ENCODE results near the gene LUZP2. TPM values are rescaled to one million over a fixed set of nuclear protein-coding genes. Genes with fewer than 3 reads are reported as not detected.

Gene LUZP2
- total RNA-seq, 8 experiments from 2014 or later: 0.46 to 48.5 (median 9.8) TPM

- in situ Hi-C loops (cut with MboI; ENCODE audit: low pct_unique_long_range_greater_than_20kb in 2 of 9, low sequenced_read_pairs in 9 of 9, unreplicated experiment in 9 of 9): no loop called here
- Histone ChIP-seq H3K27ac (no peak overlapping the region), H3K4me3 (no peak overlapping the region), H3K4me1 (replicated peaks in 1 of 2) (no peaks in the 10 kb centered on the region)
- ATAC-seq (replicated peaks in 6 of 8): no peak
- 0 to 100% (median 45%) methylated on average over 1 to 2 of the region's 2 CpGs; no CpG with 5 or more reads in 1 of the 10 experiments for WGBS, 10 experiments
Observed at GRCh38 chr11:24828938-24829605, 332.2 kb downstream of the LUZP2 start.

GRCh38 chr11:24833573-24833972 is 336.7 kb downstream of the LUZP2 start:
- Histone ChIP-seq H3K27ac (no peak overlapping the region), H3K4me1 (replicated peaks in 1 of 2) (no peaks in the 10 kb centered on the region), H3K4me3 (no peak overlapping the region)
- no peak for ATAC-seq (replicated peaks in 6 of 8)
- in situ Hi-C loops (cut with MboI; ENCODE audit: low pct_unique_long_range_greater_than_20kb in 2 of 9, low sequenced_read_pairs in 9 of 9, unreplicated experiment in 9 of 9): no loop called here
- 33 to 92% (median 74%) methylated on average over 2 to 9 of the region's 9 CpGs; no CpG with 5 or more reads in 4 of the 10 experiments for WGBS, 10 experiments

GRCh38 chr11:24837112-24837511 is 340.3 kb downstream of the LUZP2 start:
- WGBS, 10 experiments: 0 to 89% (median 63%) methylated on average over 1 to 2 of the region's 2 CpGs; no CpG with 5 or more reads in 2 of the 10 experiments
- Histone ChIP-seq H3K4me1 (replicated peaks in 1 of 2) (no peaks in the 10 kb centered on the region), H3K4me3 (no peak overlapping the region), H3K27ac (no peak overlapping the region)
- ATAC-seq (replicated peaks in 6 of 8): peak in 1 of 8 experiments; percentile 52
- in situ Hi-C loops (cut with MboI; ENCODE audit: low pct_unique_long_range_greater_than_20kb in 2 of 9, low sequenced_read_pairs in 9 of 9, unreplicated experiment in 9 of 9): no loop called here

- ATAC-seq (replicated peaks in 6 of 8): no peak
- WGBS, 10 experiments: 23 to 100% (median 84%) methylated on average over 1 to 2 of the region's 2 CpGs; no CpG with 5 or more reads in 1 of the 10 experiments
- H3K4me1 ChIP-seq (replicated peaks in 1 of 2): no peaks in the 10 kb centered on the region
Observed at GRCh38 chr11:24842308-24842707, 345.5 kb downstream of the LUZP2 start.

GRCh38 chr11:24844406-24844805 is 347.6 kb downstream of the LUZP2 start:
- in situ Hi-C loops (cut with MboI; ENCODE audit: low pct_unique_long_range_greater_than_20kb in 2 of 9, low sequenced_read_pairs in 9 of 9, unreplicated experiment in 9 of 9): no loop called here
- no peak for ATAC-seq (replicated peaks in 6 of 8)
- WGBS, 10 experiments: 83 to 100% methylated on average over 1 of the region's 1 CpG; no CpG with 5 or more reads in 8 of the 10 experiments
- Histone ChIP-seq H3K27ac (no peak overlapping the region), H3K4me1 (replicated peaks in 1 of 2) (no peaks in the 10 kb centered on the region), H3K4me3 (no peak overlapping the region)

More at GRCh38 chr11:24842308-24842707, 345.5 kb downstream of the LUZP2 start:
- H3K4me3 ChIP-seq: no peak overlapping the region
- in situ Hi-C loops (cut with MboI; ENCODE audit: low pct_unique_long_range_greater_than_20kb in 2 of 9, low sequenced_read_pairs in 9 of 9, unreplicated experiment in 9 of 9): no loop called here
- no peak overlapping the region for H3K27ac ChIP-seq

- H3K4me1 ChIP-seq (replicated peaks in 1 of 2): no peaks in the 10 kb centered on the region
- H3K27ac ChIP-seq: no peak overlapping the region
- no peak for ATAC-seq (replicated peaks in 6 of 8)
- 0 to 100% (median 88%) methylated on average over 1 of the region's 1 CpG; no CpG with 5 or more reads in 4 of the 10 experiments for WGBS, 10 experiments
- in situ Hi-C loops (cut with MboI; ENCODE audit: low pct_unique_long_range_greater_than_20kb in 2 of 9, low sequenced_read_pairs in 9 of 9, unreplicated experiment in 9 of 9): no loop called here
- H3K4me3 ChIP-seq: no peak overlapping the region
Observed at GRCh38 chr11:24848857-24849256, 352.0 kb downstream of the LUZP2 start.

- Histone ChIP-seq H3K4me3 (no peak overlapping the region), H3K27ac (no peak overlapping the region), H3K4me1 (replicated peaks in 1 of 2) (peaks cover 0 to 3% of the 10 kb centered on the region in 2 donors)
- no peak for ATAC-seq (replicated peaks in 6 of 8)
- in situ Hi-C loops (cut with MboI; ENCODE audit: low pct_unique_long_range_greater_than_20kb in 2 of 9, low sequenced_read_pairs in 9 of 9, unreplicated experiment in 9 of 9): no loop called here
Observed at GRCh38 chr11:24855951-24856350, 359.1 kb downstream of the LUZP2 start.

GRCh38 chr11:24859801-24860300 is 363.0 kb downstream of the LUZP2 start:
- Histone ChIP-seq H3K4me1 (replicated peaks in 1 of 2) (peaks cover 0 to 3% of the 10 kb centered on the region in 2 donors), H3K4me3 (no peak overlapping the region), H3K27ac (no peak overlapping the region)
- WGBS, 10 experiments: 0 to 89% (median 64%) methylated on average over 1 to 6 of the region's 9 CpGs; no CpG with 5 or more reads in 6 of the 10 experiments
- ATAC-seq (replicated peaks in 6 of 8): no peak
- in situ Hi-C loops (cut with MboI; ENCODE audit: low pct_unique_long_range_greater_than_20kb in 2 of 9, low sequenced_read_pairs in 9 of 9, unreplicated experiment in 9 of 9): no loop called here

- 0 to 100% (median 77%) methylated on average over 1 to 4 of the region's 6 CpGs; no CpG with 5 or more reads in 4 of the 10 experiments for WGBS, 10 experiments
- H3K4me3 ChIP-seq: no peak overlapping the region
- in situ Hi-C loops (cut with MboI; ENCODE audit: low pct_unique_long_range_greater_than_20kb in 2 of 9, low sequenced_read_pairs in 9 of 9, unreplicated experiment in 9 of 9): no loop called here
- no peak overlapping the region for H3K27ac ChIP-seq
- no peak for ATAC-seq (replicated peaks in 6 of 8)
- H3K4me1 ChIP-seq (replicated peaks in 1 of 2): peaks cover 0 to 3% of the 10 kb centered on the region in 2 donors
Observed at GRCh38 chr11:24861440-24861839, 364.6 kb downstream of the LUZP2 start.

GRCh38 chr11:24866743-24867142 is 369.9 kb downstream of the LUZP2 start:
- no peak for ATAC-seq (replicated peaks in 6 of 8)
- Histone ChIP-seq H3K4me3 (no peak overlapping the region), H3K27ac (no peak overlapping the region), H3K4me1 (replicated peaks in 1 of 2) (no peaks in the 10 kb centered on the region)
- in situ Hi-C loops (cut with MboI; ENCODE audit: low pct_unique_long_range_greater_than_20kb in 2 of 9, low sequenced_read_pairs in 9 of 9, unreplicated experiment in 9 of 9): no loop called here
- 0 to 96% (median 78%) methylated on average over 1 to 4 of the region's 4 CpGs; no CpG with 5 or more reads in 1 of the 10 experiments for WGBS, 10 experiments

- 17 to 100% (median 69%) methylated on average over 1 of the region's 1 CpG; no CpG with 5 or more reads in 2 of the 10 experiments for WGBS, 10 experiments
- H3K4me3 ChIP-seq: no peak overlapping the region
- in situ Hi-C loops (cut with MboI; ENCODE audit: low pct_unique_long_range_greater_than_20kb in 2 of 9, low sequenced_read_pairs in 9 of 9, unreplicated experiment in 9 of 9): no loop called here
- no peak for ATAC-seq (replicated peaks in 6 of 8)
- no peaks in the 10 kb centered on the region for H3K4me1 ChIP-seq (replicated peaks in 1 of 2)
- H3K27ac ChIP-seq: no peak overlapping the region
Observed at GRCh38 chr11:24870048-24870447, 373.2 kb downstream of the LUZP2 start.

GRCh38 chr11:24872186-24872585 is 375.3 kb downstream of the LUZP2 start:
- H3K4me3 ChIP-seq: no peak overlapping the region
- no peaks in the 10 kb centered on the region for H3K4me1 ChIP-seq (replicated peaks in 1 of 2)
- 23 to 100% (median 93%) methylated on average over 1 to 2 of the region's 2 CpGs; no CpG with 5 or more reads in 1 of the 10 experiments for WGBS, 10 experiments
- peak in 1 of 8 experiments; percentile 19 for ATAC-seq (replicated peaks in 6 of 8)
- in situ Hi-C loops (cut with MboI; ENCODE audit: low pct_unique_long_range_greater_than_20kb in 2 of 9, low sequenced_read_pairs in 9 of 9, unreplicated experiment in 9 of 9): no loop called here
- no peak overlapping the region for H3K27ac ChIP-seq

GRCh38 chr11:24872651-24873311 is 375.9 kb downstream of the LUZP2 start:
- ATAC-seq (replicated peaks in 6 of 8): peak in 2 of 8 experiments; percentile 39 to 50
- Histone ChIP-seq H3K4me1 (replicated peaks in 1 of 2) (no peaks in the 10 kb centered on the region), H3K4me3 (no peak overlapping the region), H3K27ac (no peak overlapping the region)
- in situ Hi-C loops (cut with MboI; ENCODE audit: low pct_unique_long_range_greater_than_20kb in 2 of 9, low sequenced_read_pairs in 9 of 9, unreplicated experiment in 9 of 9): no loop called here

Measured in motor neuron (in vitro differentiated cells).